ENCODE measurements around the gene ULK1.

DNA sequence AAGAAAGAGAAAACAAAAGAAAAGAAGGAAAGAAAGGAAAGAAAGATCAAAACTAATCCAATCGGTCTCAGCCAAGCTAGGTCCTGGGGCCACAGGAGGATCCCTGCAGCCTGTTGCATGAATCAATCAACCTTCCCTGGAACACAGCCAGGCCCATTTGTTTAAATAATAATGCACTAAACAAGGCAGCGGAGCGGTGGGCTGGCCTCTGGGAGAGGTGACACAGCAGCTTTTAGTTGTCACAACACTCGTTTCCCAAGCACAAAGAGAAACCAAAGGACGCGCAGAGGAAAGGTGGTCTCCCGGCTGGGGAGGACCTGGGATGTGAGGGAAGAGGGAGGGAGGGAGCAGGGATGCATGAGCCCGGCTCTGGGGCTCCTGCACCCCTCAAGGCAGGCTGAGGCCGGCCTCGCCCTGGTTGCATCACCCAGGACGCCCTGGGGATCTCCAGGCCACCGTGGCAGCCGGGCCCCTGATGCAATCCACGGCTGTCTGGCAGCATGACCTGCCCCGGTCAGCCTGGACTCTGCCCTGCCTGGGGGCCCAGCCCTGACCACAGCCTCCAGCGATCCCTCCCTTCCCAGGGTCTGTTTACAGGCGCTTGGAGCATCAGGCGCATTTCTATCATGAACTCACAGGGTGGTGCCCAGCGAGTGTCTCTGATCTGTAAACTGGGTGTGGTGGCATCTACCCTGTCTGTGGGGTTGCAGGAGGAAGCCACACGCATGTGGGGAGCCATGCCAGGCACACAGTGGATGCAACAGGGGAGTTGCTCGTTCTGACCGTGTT is 33.8 kb upstream of the ULK1 start:
- TF ChIP-seq, protein P1, sequence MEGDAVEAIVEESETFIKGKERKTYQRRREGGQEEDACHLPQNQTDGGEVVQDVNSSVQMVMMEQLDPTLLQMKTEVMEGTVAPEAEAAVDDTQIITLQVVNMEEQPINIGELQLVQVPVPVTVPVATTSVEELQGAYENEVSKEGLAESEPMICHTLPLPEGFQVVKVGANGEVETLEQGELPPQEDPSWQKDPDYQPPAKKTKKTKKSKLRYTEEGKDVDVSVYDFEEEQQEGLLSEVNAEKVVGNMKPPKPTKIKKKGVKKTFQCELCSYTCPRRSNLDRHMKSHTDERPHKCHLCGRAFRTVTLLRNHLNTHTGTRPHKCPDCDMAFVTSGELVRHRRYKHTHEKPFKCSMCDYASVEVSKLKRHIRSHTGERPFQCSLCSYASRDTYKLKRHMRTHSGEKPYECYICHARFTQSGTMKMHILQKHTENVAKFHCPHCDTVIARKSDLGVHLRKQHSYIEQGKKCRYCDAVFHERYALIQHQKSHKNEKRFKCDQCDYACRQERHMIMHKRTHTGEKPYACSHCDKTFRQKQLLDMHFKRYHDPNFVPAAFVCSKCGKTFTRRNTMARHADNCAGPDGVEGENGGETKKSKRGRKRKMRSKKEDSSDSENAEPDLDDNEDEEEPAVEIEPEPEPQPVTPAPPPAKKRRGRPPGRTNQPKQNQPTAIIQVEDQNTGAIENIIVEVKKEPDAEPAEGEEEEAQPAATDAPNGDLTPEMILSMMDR (IDR thresholded peaks at IDR 0.05): no peak
- TF ChIP-seq POLR2AphosphoS5 (IDR thresholded peaks at IDR 0.05; ENCODE audit: low read depth, low read length): peak; percentile 50; the same call in 1 of the 2 replicates
- peak; percentile 57; the same call in 1 of the 2 replicates for TF ChIP-seq SIN3A (IDR thresholded peaks at IDR 0.05; ENCODE audit: borderline replicate concordance, insufficient read depth, low read depth, low read length)

Data from Panc1 (cell line).